GM10266 (cell line): ENCODE results near the gene GIMAP4.
"Not testable (repeated sequence)": the region's sequence is repeated elsewhere in the genome, so short reads cannot be mapped to it uniquely, and the experiment has no call there.

ENCODE experiments used
- DNase-seq: peaks from one replicate; pipeline ENCODE4 v3.0.0; 2012; ENCODE audit errors: extremely low spot score
- CTCF ChIP-seq: IDR thresholded peaks from 2 replicates; pipeline ENCODE4 v1.5.1; 2012; ENCODE audit warnings: mild to moderate bottlenecking, low read depth; ENCODE audit not compliant: control insufficient read depth, insufficient read depth; ENCODE audit errors: missing control alignments

GIMAP4 gene

GRCh38 chr7:150566572-150566971, 618 bp upstream of the GIMAP4 start:
- DNase-seq, result no peak
- no peak for TF ChIP-seq CTCF

GRCh38 chr7:150567871-150568301, 696 bp downstream of the GIMAP4 start:
- no peak for DNase-seq
- TF ChIP-seq CTCF, result no peak

GRCh38 chr7:150568714-150569113, 1.5 kb downstream of the GIMAP4 start:
- DNase-seq, result no peak
- no peak for TF ChIP-seq CTCF

GRCh38 chr7:150569245-150569955, 2.2 kb downstream of the GIMAP4 start:
- no peak for TF ChIP-seq CTCF
- DNase-seq, result no peak

GRCh38 chr7:150570556-150571465, 3.6 kb downstream of the GIMAP4 start:
- TF ChIP-seq CTCF, result no peak
- DNase-seq, result no peak

- TF ChIP-seq CTCF, result no peak
- DNase-seq, result no peak
Measured at GRCh38 chr7:150572496-150572895, 5.3 kb downstream of the GIMAP4 start.

- not testable (repeated sequence) for DNase-seq
Measured at GRCh38 chr7:150579979-150580637, 12.9 kb downstream of the GIMAP4 start.
